HepG2 (cell line): Measurements from ENCODE around the gene C19orf73. TPM values are rescaled to one million over a fixed set of nuclear protein-coding genes. Genes with fewer than 3 reads are reported as not detected.

Source experiments
- AGO1 ChIP-seq: fragments of 200-400 bp; formaldehyde crosslinking; IDR thresholded peaks from 2 replicates; pipeline ENCODE4 v1.6.1; 2017; ENCODE audit warnings: mild to moderate bottlenecking, low read depth, low read length, moderate library complexity; ENCODE audit not compliant: poor library complexity, severe bottlenecking
- GTF3A ChIP-seq: sonication (generic); formaldehyde crosslinking; conservative IDR thresholded peaks from 2 replicates; pipeline ENCODE4 v1.4.0; 2020; ENCODE audit warnings: mild to moderate bottlenecking, missing genetic modification reagents
- KAT7 ChIP-seq: IDR thresholded peaks from 2 replicates; pipeline ENCODE4 v1.6.1; 2018; ENCODE audit warnings: borderline replicate concordance, missing compliant biosample characterization
- KDM2A ChIP-seq: sonication (generic); formaldehyde crosslinking; IDR thresholded peaks from 2 replicates; pipeline ENCODE4 v1.4.0; 2020; ENCODE audit warnings: low read depth, missing genetic modification reagents, borderline replicate concordance
- NRL ChIP-seq: sonication (generic); formaldehyde crosslinking; IDR thresholded peaks from 2 replicates; pipeline ENCODE4 v1.5.0; 2020; ENCODE audit warnings: missing genetic modification reagents, mild to moderate bottlenecking, moderate library complexity, borderline replicate concordance
- PAF1 ChIP-seq: IDR thresholded peaks from 2 replicates; pipeline ENCODE4 v1.6.1; 2016; ENCODE audit warnings: missing genetic modification reagents, missing compliant biosample characterization
- RBM22 ChIP-seq: fragments of 200-400 bp; formaldehyde crosslinking; optimal IDR thresholded peaks from 2 replicates; pipeline ENCODE3; 2017; ENCODE audit warnings: mild to moderate bottlenecking, low read length, moderate library complexity
- TRIM24 ChIP-seq: sonication (generic); formaldehyde crosslinking; IDR thresholded peaks from 2 replicates; pipeline ENCODE4 v1.8.0; 2022; ENCODE audit warnings: mild to moderate bottlenecking, missing genetic modification reagents
- ZBTB20 ChIP-seq: sonication (generic); formaldehyde crosslinking; IDR thresholded peaks from 2 replicates; pipeline ENCODE4 v1.8.1; 2023; ENCODE audit warnings: missing genetic modification reagents, low read depth, mild to moderate bottlenecking, borderline replicate concordance
- ZFYVE20 ChIP-seq: sonication (generic); formaldehyde crosslinking; IDR thresholded peaks from 2 replicates; pipeline ENCODE4 v1.8.0; 2023; ENCODE audit warnings: low read depth, mild to moderate bottlenecking, moderate library complexity, missing genetic modification reagents, borderline replicate concordance
- ZNF30 ChIP-seq: sonication (generic); formaldehyde crosslinking; IDR thresholded peaks from 2 replicates; pipeline ENCODE4 v1.5.0; 2020; ENCODE audit warnings: mild to moderate bottlenecking, missing genetic modification reagents
- ZNF350 ChIP-seq: sonication (generic); formaldehyde crosslinking; IDR thresholded peaks from 2 replicates; pipeline ENCODE4 v1.4.0; 2020; ENCODE audit warnings: mild to moderate bottlenecking, low read depth, missing genetic modification reagents, borderline replicate concordance
- ZNF510 ChIP-seq: sonication (generic); formaldehyde crosslinking; IDR thresholded peaks from 2 replicates; pipeline ENCODE4 v1.4.0; 2020; ENCODE audit warnings: low read depth, mild to moderate bottlenecking, missing genetic modification reagents
- ZNF556 ChIP-seq: sonication (generic); formaldehyde crosslinking; IDR thresholded peaks from 2 replicates; pipeline ENCODE4 v1.4.0; 2020; ENCODE audit warnings: mild to moderate bottlenecking, missing genetic modification reagents, borderline replicate concordance
- ZNF782 ChIP-seq: sonication (generic); formaldehyde crosslinking; IDR thresholded peaks from 2 replicates; pipeline ENCODE4 v1.4.0; 2020; ENCODE audit warnings: missing genetic modification reagents, mild to moderate bottlenecking, borderline replicate concordance
- polyA plus RNA-seq, 8 experiments: library from polyadenylated mRNA; depleted of rRNA in 3 of 8; stranded (reverse) in 7 of 8; unstranded in 1 of 8; fragments of >200 nt; fragmentation: Illumina TruSeq in 4 of 8; extraction: Trizol in 4 of 8; gene quantifications; 2 replicates each; pipeline versions ENCODE4 v1.2.1 to v1.2.3, GENCODE V29; 2011 to 2016; ENCODE audit warnings: low read depth in 4 of 8, missing spikeins in 1 of 8, mixed read lengths in 1 of 8; ENCODE audit not compliant: insufficient read depth in 1 of 8
- total RNA-seq, 5 experiments: library from RNA; depleted of rRNA; stranded (reverse); fragments of >200 nt; fragmentation: Illumina TruSeq; extraction: Trizol; gene quantifications; 2 replicates each; pipeline ENCODE4 v1.2.3, GENCODE V29; 2016; ENCODE audit warnings: low read depth in 1 of 5
- TF ChIP-seq, protein P1 (sequence below): sonication (generic); formaldehyde crosslinking; IDR thresholded peaks from 2 replicates; pipeline ENCODE4 v1.5.0; 2020; ENCODE audit warnings: mild to moderate bottlenecking, missing genetic modification reagents
- TF ChIP-seq, protein P2 (sequence below): sonication (generic); formaldehyde crosslinking; IDR thresholded peaks from 2 replicates; pipeline ENCODE4 v1.8.0; 2022; ENCODE audit warnings: missing genetic modification reagents, mild to moderate bottlenecking, borderline replicate concordance
- TF ChIP-seq, protein P3 (sequence below): sonication (generic); formaldehyde crosslinking; IDR thresholded peaks from 2 replicates; pipeline ENCODE4 v1.4.0; 2020; ENCODE audit warnings: mild to moderate bottlenecking, low read depth, missing genetic modification reagents
- TF ChIP-seq, protein P4 (sequence below): sonication (generic); formaldehyde crosslinking; IDR thresholded peaks from 2 replicates; pipeline ENCODE4 v1.4.0; 2020; ENCODE audit warnings: missing genetic modification reagents
- TF ChIP-seq, protein P5 (sequence below): IDR thresholded peaks from 2 replicates; pipeline ENCODE4 v1.6.1; 2016

Gene C19orf73
- total and polyA plus RNA-seq, 2 of the 13 experiments (the other 11 are each of a cell fraction or from before 2014, with no cell fraction given), result 1.4 to 1.5 TPM

DNA sequence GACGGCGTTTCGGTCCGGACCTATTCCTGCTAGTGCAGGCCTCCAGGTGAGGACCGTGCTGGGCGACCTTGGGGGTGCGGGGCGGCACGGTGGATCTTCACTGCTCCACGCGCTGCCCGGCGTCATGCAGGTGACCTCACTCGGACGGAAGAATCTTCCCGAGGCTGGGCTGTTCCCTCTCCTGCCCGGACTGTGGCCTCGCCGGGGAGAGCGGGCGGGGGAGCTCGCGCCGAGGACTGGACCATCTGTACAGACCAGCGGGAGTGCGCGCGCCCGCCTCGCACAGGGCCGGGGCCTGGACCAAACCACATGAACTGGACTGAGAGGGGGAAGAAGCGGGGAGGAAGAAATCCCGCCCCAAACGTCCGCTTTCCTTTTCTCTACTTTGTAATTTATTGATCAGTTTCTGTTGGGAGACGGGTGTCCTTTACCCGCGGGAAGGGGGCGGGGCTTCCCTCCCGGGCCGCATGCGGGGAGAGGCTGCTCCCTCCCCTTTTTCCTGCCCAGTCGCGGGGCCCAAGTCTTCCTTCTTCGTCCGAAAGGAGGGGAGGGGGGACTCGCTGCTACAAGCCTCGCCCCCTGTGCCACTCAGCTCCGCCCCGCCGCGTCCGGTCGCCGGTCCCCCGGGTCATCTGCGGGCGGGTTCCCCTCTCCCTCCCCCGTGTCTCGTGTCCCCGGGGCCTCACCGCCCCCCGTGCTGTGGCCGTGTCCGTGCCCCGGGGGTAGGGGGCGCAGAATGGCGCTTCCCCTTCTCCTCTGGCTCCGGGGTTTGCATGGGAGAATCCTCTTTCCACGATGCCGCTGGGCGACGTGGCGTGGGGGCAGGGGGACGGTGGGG is 31.4 kb upstream of the C19orf73 start (continued):
- TF ChIP-seq, protein P1, sequence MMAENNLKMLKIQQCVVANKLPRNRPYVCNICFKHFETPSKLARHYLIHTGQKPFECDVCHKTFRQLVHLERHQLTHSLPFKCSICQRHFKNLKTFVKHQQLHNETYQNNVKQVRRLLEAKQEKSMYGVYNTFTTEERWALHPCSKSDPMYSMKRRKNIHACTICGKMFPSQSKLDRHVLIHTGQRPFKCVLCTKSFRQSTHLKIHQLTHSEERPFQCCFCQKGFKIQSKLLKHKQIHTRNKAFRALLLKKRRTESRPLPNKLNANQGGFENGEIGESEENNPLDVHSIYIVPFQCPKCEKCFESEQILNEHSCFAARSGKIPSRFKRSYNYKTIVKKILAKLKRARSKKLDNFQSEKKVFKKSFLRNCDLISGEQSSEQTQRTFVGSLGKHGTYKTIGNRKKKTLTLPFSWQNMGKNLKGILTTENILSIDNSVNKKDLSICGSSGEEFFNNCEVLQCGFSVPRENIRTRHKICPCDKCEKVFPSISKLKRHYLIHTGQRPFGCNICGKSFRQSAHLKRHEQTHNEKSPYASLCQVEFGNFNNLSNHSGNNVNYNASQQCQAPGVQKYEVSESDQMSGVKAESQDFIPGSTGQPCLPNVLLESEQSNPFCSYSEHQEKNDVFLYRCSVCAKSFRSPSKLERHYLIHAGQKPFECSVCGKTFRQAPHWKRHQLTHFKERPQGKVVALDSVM (CRISPR knock-in tag), result peak; percentile 51
- TF ChIP-seq, protein P2, sequence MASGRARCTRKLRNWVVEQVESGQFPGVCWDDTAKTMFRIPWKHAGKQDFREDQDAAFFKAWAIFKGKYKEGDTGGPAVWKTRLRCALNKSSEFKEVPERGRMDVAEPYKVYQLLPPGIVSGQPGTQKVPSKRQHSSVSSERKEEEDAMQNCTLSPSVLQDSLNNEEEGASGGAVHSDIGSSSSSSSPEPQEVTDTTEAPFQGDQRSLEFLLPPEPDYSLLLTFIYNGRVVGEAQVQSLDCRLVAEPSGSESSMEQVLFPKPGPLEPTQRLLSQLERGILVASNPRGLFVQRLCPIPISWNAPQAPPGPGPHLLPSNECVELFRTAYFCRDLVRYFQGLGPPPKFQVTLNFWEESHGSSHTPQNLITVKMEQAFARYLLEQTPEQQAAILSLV (CRISPR knock-in tag), result no peak
- no peak for TF ChIP-seq KAT7 (CRISPR knock-in tag)
- TF ChIP-seq ZNF30 (CRISPR knock-in tag), result no peak
- TF ChIP-seq, protein P3, sequence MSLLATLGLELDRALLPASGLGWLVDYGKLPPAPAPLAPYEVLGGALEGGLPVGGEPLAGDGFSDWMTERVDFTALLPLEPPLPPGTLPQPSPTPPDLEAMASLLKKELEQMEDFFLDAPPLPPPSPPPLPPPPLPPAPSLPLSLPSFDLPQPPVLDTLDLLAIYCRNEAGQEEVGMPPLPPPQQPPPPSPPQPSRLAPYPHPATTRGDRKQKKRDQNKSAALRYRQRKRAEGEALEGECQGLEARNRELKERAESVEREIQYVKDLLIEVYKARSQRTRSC (CRISPR knock-in tag), result 0 out of 2 replicates have a peak, but pooled peaks have one; percentile 72
- no peak for TF ChIP-seq AGO1
- peak; percentile 47; the same call in 1 of the 2 replicates for TF ChIP-seq ZNF350
- peak; percentile 45; the same call in 1 of the 2 replicates for TF ChIP-seq ZNF556
- TF ChIP-seq RBM22, result no peak
- TF ChIP-seq KDM2A (CRISPR knock-in tag), result peak; percentile 80
- TF ChIP-seq PAF1 (CRISPR knock-in tag), result no peak
- TF ChIP-seq, protein P4, sequence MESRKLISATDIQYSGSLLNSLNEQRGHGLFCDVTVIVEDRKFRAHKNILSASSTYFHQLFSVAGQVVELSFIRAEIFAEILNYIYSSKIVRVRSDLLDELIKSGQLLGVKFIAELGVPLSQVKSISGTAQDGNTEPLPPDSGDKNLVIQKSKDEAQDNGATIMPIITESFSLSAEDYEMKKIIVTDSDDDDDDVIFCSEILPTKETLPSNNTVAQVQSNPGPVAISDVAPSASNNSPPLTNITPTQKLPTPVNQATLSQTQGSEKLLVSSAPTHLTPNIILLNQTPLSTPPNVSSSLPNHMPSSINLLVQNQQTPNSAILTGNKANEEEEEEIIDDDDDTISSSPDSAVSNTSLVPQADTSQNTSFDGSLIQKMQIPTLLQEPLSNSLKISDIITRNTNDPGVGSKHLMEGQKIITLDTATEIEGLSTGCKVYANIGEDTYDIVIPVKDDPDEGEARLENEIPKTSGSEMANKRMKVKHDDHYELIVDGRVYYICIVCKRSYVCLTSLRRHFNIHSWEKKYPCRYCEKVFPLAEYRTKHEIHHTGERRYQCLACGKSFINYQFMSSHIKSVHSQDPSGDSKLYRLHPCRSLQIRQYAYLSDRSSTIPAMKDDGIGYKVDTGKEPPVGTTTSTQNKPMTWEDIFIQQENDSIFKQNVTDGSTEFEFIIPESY (CRISPR knock-in tag), result peak; percentile 28; the same call in 1 of the 2 replicates
- no peak for TF ChIP-seq ZFYVE20 (CRISPR knock-in tag)
- peak; percentile 69; the same call in 1 of the 2 replicates for TF ChIP-seq GTF3A (CRISPR knock-in tag)
- TF ChIP-seq ZNF510, result peak; percentile 65; the same call in 1 of the 2 replicates
- peak; percentile 67; the same call in 1 of the 2 replicates for TF ChIP-seq ZNF782 (CRISPR knock-in tag)
- no peak for TF ChIP-seq ZBTB20 (CRISPR knock-in tag)
- TF ChIP-seq, protein P5, sequence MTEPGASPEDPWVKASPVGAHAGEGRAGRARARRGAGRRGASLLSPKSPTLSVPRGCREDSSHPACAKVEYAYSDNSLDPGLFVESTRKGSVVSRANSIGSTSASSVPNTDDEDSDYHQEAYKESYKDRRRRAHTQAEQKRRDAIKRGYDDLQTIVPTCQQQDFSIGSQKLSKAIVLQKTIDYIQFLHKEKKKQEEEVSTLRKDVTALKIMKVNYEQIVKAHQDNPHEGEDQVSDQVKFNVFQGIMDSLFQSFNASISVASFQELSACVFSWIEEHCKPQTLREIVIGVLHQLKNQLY, result no peak
- no peak for TF ChIP-seq TRIM24 (CRISPR knock-in tag)
- TF ChIP-seq NRL (CRISPR knock-in tag), result peak; percentile 92
